ENCODE results near the gene ARHGAP44. TPM values are rescaled to one million over a fixed set of nuclear protein-coding genes. Genes with fewer than 3 reads are reported as not detected.

Gene ARHGAP44
- total RNA-seq, 1 experiment from 2014 or later = 0.40 TPM

GRCh38 chr17:12744298-12744697, 45.0 kb upstream of the ARHGAP44 start:
- no peak for TF ChIP-seq EZH2 (IDR thresholded peaks at IDR 0.05; ENCODE audit: low read length, unreplicated experiment)
- TF ChIP-seq CTCF (conservative IDR thresholded peaks at IDR 0.05; ENCODE audit: low read depth, low read length) = no peak
- TF ChIP-seq EZH2phosphoT487 (IDR thresholded peaks at IDR 0.05; ENCODE audit: borderline replicate concordance, low read length) = no peak
- H3K9me3 ChIP-seq (ENCODE audit: low read length) = no peaks in the 10 kb centered on the region
- no peaks in the 10 kb centered on the region for H3K79me2 ChIP-seq (ENCODE audit: low read length)
- H2AFZ ChIP-seq (ENCODE audit: low read length) = no peak overlapping the region
- H3K36me3 ChIP-seq (ENCODE audit: low read depth, low read length) = no peaks in the 10 kb centered on the region
- no TSS peak for BruUV-seq (replicated peaks)
- H3K4me1 ChIP-seq (ENCODE audit: insufficient read depth, low read length) = no peaks in the 10 kb centered on the region
- no peaks in the 10 kb centered on the region for H4K20me1 ChIP-seq (ENCODE audit: low read length)
- no peak overlapping the region for H3K4me2 ChIP-seq (ENCODE audit: low read length)
- ChIA-PET POLR2A (ENCODE audit: unreplicated experiment) (no interaction called here), CTCF (no interaction called here)
- no peaks in the 10 kb centered on the region for H3K9me2 ChIP-seq (replicated peaks; ENCODE audit: low read length)
- ATAC-seq (no peak), DNase-seq (no peak)
- no peak overlapping the region for H3K27ac ChIP-seq (ENCODE audit: low read length)
- intact Hi-C loops (cut with micrococcal nuclease) = no loop called here
- no peaks in the 10 kb centered on the region for H3F3A ChIP-seq (ENCODE audit: low read length, unreplicated experiment)
- peaks cover 11% of the 10 kb centered on the region for H3K27me3 ChIP-seq (ENCODE audit: low read length)
- no peak overlapping the region for H3K4me3 ChIP-seq (ENCODE audit: low read length)
- no peak overlapping the region for H3K9ac ChIP-seq (ENCODE audit: low read length)

- Histone ChIP-seq H2AFZ (ENCODE audit: low read length) (no peak overlapping the region), H3K9me2 (replicated peaks; ENCODE audit: low read length) (no peaks in the 10 kb centered on the region), H3K79me2 (ENCODE audit: low read length) (no peaks in the 10 kb centered on the region), H3K27ac (ENCODE audit: low read length) (no peak overlapping the region), H3K4me3 (ENCODE audit: low read length) (no peak overlapping the region), H3K4me1 (ENCODE audit: insufficient read depth, low read length) (no peaks in the 10 kb centered on the region), H3K27me3 (ENCODE audit: low read length) (peaks cover 10% of the 10 kb centered on the region; the same call in 1 of the 2 replicates), H3F3A (ENCODE audit: low read length, unreplicated experiment) (no peaks in the 10 kb centered on the region), H3K4me2 (ENCODE audit: low read length) (no peak overlapping the region), H3K9me3 (ENCODE audit: low read length) (no peaks in the 10 kb centered on the region), H3K9ac (ENCODE audit: low read length) (no peak overlapping the region), H3K36me3 (ENCODE audit: low read depth, low read length) (no peaks in the 10 kb centered on the region), H4K20me1 (ENCODE audit: low read length) (no peaks in the 10 kb centered on the region)
- DNase-seq (no peak), ATAC-seq (no peak)
- ChIA-PET CTCF (no interaction called here), POLR2A (ENCODE audit: unreplicated experiment) (no interaction called here)
- no TSS peak for BruUV-seq (replicated peaks)
- TF ChIP-seq CTCF (conservative IDR thresholded peaks at IDR 0.05; ENCODE audit: low read depth, low read length) (no peak), EZH2phosphoT487 (IDR thresholded peaks at IDR 0.05; ENCODE audit: borderline replicate concordance, low read length) (no peak), EZH2 (IDR thresholded peaks at IDR 0.05; ENCODE audit: low read length, unreplicated experiment) (no peak)
- intact Hi-C loops (cut with micrococcal nuclease) = no loop called here
These were observed 44.5 kb upstream of the ARHGAP44 start for GRCh38 chr17:12744786-12745185.

- TF ChIP-seq CTCF (conservative IDR thresholded peaks at IDR 0.05; ENCODE audit: low read depth, low read length) (no peak), EZH2phosphoT487 (IDR thresholded peaks at IDR 0.05; ENCODE audit: borderline replicate concordance, low read length) (no peak), EZH2 (IDR thresholded peaks at IDR 0.05; ENCODE audit: low read length, unreplicated experiment) (no peak)
- ATAC-seq = no peak
- DNase-seq = no peak
- no peak overlapping the region for H2AFZ ChIP-seq (ENCODE audit: low read length)
- intact Hi-C loops (cut with micrococcal nuclease) = no loop called here
- 0 out of 2 replicates have a peak, but pooled peaks cover 5% of the 10 kb centered on the region for H3K27me3 ChIP-seq (ENCODE audit: low read length)
- H4K20me1 ChIP-seq (ENCODE audit: low read length) = no peaks in the 10 kb centered on the region
- no peaks in the 10 kb centered on the region for H3K9me3 ChIP-seq (ENCODE audit: low read length)
- H3K9me2 ChIP-seq (replicated peaks; ENCODE audit: low read length) = no peaks in the 10 kb centered on the region
- no peak overlapping the region for H3K27ac ChIP-seq (ENCODE audit: low read length)
- no peaks in the 10 kb centered on the region for H3K4me1 ChIP-seq (ENCODE audit: insufficient read depth, low read length)
- ChIA-PET POLR2A (ENCODE audit: unreplicated experiment) (no interaction called here), CTCF (no interaction called here)
- H3K79me2 ChIP-seq (ENCODE audit: low read length) = no peaks in the 10 kb centered on the region
- H3K36me3 ChIP-seq (ENCODE audit: low read depth, low read length) = no peaks in the 10 kb centered on the region
- no peak overlapping the region for H3K9ac ChIP-seq (ENCODE audit: low read length)
- no peak overlapping the region for H3K4me2 ChIP-seq (ENCODE audit: low read length)
- no peak overlapping the region for H3K4me3 ChIP-seq (ENCODE audit: low read length)
- no TSS peak for BruUV-seq (replicated peaks)
- H3F3A ChIP-seq (ENCODE audit: low read length, unreplicated experiment) = no peaks in the 10 kb centered on the region
These were observed 43.8 kb upstream of the ARHGAP44 start for GRCh38 chr17:12745486-12745885.
